Testis (tissue), 2 donors: ENCODE data around the gene CEP131.

Source experiments
- POLR2A ChIP-seq: fragments of 450-650 bp; IDR thresholded peaks from one replicate; pipeline ENCODE4 v1.6.1; 2017; ENCODE audit warnings: antibody characterized with exemption, mild to moderate bottlenecking, moderate library complexity
- TF ChIP-seq, protein P1 (sequence below), 3 experiments: fragments of 450-650 bp in 2 of 3; fragments of 200-600 bp in 1 of 3; sonication (generic) in 1 of 3; IDR thresholded peaks; one replicate each; pipeline ENCODE4 v1.5.1; 2016 to 2019; ENCODE audit warnings: antibody characterized with exemption in 3 of 3, mild to moderate bottlenecking in 2 of 3, moderate library complexity in 1 of 3

DNA sequence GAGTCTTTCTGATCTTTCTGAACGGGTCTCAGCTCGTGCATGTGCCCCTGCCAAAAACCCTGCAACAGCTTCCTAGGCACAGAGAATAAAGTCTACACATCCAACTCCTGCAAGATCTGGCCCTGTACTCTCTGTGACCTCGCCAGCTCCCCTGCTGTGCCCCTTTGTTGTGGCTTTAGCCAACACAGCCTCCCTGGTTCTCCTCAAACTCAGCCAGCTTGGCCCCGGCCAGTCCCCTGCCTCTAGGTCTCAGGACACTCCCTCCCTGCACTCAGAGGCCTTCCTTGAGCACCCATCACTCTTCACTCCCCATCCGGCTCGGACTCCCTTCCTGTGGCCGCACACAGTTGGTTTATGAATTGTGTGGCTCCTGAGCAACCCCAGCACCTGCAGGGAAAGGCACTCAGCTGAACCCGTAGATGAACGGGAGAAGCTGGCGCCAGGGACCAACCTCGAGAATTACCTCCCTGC, 1.4 kb downstream of the CEP131 start:
- TF ChIP-seq, protein P1, sequence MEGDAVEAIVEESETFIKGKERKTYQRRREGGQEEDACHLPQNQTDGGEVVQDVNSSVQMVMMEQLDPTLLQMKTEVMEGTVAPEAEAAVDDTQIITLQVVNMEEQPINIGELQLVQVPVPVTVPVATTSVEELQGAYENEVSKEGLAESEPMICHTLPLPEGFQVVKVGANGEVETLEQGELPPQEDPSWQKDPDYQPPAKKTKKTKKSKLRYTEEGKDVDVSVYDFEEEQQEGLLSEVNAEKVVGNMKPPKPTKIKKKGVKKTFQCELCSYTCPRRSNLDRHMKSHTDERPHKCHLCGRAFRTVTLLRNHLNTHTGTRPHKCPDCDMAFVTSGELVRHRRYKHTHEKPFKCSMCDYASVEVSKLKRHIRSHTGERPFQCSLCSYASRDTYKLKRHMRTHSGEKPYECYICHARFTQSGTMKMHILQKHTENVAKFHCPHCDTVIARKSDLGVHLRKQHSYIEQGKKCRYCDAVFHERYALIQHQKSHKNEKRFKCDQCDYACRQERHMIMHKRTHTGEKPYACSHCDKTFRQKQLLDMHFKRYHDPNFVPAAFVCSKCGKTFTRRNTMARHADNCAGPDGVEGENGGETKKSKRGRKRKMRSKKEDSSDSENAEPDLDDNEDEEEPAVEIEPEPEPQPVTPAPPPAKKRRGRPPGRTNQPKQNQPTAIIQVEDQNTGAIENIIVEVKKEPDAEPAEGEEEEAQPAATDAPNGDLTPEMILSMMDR (IDR thresholded peaks at IDR 0.05): no peak
- TF ChIP-seq POLR2A: no peak
